Measurements from ENCODE around the gene GGPS1.
"Not testable (repeated sequence)": the region's sequence is repeated elsewhere in the genome, so short reads cannot be mapped to it uniquely, and the experiment has no call there.

The GGPS1 gene

DNA sequence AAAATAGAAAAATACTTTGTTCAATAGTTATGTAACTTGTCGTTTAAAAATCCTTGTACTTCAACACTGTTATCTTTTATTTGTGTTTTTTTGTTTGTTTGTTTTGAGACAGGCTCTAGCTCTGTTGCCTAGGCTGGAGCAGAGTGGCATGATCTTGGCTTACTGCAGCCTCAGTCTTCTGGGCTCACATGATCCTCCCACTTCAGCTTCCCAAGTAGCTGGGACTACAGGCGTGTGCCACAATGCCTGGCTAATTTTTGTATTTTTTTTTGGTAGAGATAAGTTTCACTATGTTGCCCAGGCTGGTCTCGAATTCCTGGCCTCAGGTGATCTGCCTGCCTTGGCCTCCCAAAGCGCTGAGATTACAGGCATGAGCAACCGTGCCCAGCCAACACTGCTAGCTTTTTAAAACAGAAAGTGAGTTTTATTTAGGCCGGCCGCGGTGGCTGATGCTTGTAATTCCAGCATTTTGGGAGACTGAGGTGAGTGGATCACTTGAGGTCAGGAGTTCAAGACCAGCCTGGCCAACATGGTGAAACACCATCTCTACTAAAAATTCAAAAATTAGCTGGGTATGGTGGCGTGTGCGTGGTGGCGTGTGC is 49.9 kb downstream of the GGPS1 start:
- peaks cover 22% of the 10 kb centered on the region for H3K36me3 Mint-ChIP-seq
- CTCF ChIA-PET, result interaction anchor here (1.0 kb wide), 1 partner anchor 11 kb away, joined by 3 read pairs; no protein-coding TSS in a partner anchor
- H3K4me1 Mint-ChIP-seq, result not testable (repeated sequence)

DNA sequence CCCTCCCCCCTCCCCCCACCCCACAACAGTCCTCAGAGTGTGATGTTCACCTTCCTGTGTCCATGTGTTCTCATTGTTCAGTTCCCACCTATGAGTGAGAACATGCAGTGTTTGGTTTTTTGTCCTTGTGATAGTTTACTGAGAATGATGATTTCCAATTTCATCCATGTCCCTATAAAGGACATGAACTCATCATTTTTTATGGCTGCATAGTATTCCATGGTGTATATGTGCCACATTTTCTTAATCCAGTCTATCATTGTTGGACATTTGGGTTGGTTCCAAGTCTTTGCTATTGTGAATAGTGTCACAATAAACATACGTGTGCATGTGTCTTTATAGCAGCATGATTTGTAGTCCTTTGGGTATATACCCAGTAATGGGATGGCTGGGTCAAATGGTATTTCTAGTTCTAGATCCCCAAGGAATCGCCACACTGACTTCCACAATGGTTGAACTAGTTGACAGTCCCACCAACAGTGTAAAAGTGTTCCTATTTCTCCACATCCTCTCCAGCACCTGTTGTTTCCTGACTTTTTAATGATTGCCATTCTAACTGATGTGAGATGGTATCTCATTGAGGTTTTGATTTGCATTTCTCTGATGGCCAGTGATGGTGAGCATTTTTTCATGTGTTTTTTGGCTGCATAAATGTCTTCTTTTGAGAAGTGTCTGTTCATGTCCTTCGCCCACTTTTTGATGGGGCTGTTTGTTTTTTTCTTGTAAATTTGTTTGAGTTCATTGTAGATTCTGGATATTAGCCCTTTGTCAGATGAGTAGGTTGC is 53.8 kb downstream of the GGPS1 start:
- H3K36me3 Mint-ChIP-seq, result peaks cover 22% of the 10 kb centered on the region
- H3K4me1 Mint-ChIP-seq, H3K27ac Mint-ChIP-seq, CTCF ChIA-PET, H3K9me3 Mint-ChIP-seq, DNase-seq, H3K4me3 Mint-ChIP-seq, H3K27me3 Mint-ChIP-seq: not testable (repeated sequence)

More for the DNA sequence above, 49.9 kb downstream of the GGPS1 start:
- not testable (repeated sequence) for DNase-seq, H3K27ac Mint-ChIP-seq, H3K9me3 Mint-ChIP-seq, H3K4me3 Mint-ChIP-seq, H3K27me3 Mint-ChIP-seq

DNA sequence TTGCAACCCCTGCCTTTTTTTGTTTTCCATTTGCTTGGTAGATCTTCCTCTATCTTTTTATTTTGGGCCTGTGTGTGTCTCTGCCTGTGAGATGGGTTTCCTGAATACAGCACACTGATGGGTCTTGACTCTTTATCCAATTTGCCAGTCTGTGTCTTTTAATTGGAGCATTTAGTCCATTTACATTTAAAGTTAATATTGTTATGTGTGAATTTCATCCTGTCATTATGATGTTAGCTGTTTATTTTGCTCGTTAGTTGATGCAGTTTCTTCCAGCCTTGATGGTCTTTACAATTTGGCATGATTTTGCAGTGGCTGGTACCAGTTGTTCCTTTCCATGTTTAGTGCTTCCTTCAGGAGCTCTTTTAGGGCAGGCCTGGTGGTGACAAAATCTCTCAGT is 57.3 kb downstream of the GGPS1 start:
- DNase-seq, H3K9me3 Mint-ChIP-seq, H3K27ac Mint-ChIP-seq, H3K4me3 Mint-ChIP-seq, CTCF ChIA-PET, H3K27me3 Mint-ChIP-seq, H3K4me1 Mint-ChIP-seq: not testable (repeated sequence)
- peaks cover 25% of the 10 kb centered on the region for H3K36me3 Mint-ChIP-seq

DNA sequence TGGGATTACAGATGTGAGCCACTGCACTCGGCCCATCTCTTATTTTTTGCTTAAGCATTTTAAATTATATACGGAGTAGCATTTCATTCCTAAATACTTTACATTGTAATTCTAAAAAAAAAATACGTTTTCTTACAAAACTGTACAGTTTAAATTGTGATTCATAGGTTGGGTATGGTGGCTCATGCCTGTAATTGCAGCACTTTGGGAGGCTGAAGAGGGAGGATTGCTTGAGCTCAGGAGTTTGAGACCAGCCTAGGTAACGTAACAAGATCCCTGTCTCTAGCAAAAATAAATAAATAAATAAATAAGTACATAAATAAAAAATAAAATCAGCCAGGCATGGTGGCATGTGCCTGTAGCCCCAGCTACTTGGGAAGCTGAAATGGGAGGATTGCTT is 63.5 kb downstream of the GGPS1 start:
- H3K27ac Mint-ChIP-seq, result no peak overlapping the region
- CTCF ChIA-PET, result no interaction called here
- no peak for DNase-seq
- peaks cover 5% of the 10 kb centered on the region for H3K9me3 Mint-ChIP-seq
- no peaks in the 10 kb centered on the region for H3K4me1 Mint-ChIP-seq
- H3K4me3 Mint-ChIP-seq, result no peak overlapping the region
- H3K36me3 Mint-ChIP-seq, result peaks cover 8% of the 10 kb centered on the region
- no peaks in the 10 kb centered on the region for H3K27me3 Mint-ChIP-seq
